ENCODE measurements around the gene XPR1.

XPR1 gene

DNA sequence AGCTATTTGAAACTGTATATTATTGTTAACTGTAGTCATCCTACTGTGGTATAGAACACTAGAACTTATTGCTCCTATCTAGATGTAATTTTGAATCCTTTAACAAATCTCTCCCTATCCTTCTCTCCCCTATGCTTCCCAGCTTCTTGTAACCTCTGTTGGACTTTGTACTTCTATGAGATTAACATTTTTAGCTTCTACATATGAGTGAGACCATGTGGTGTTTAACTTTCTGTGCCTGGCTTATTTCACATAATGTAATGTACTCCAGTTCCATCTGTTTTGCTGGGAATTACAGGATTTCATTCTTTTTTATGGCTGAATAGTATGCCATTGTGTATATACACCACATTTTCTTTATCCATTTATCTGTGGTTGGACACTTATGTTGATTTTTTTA, 216.4 kb downstream of the XPR1 start:
- TF ChIP-seq, protein P1, sequence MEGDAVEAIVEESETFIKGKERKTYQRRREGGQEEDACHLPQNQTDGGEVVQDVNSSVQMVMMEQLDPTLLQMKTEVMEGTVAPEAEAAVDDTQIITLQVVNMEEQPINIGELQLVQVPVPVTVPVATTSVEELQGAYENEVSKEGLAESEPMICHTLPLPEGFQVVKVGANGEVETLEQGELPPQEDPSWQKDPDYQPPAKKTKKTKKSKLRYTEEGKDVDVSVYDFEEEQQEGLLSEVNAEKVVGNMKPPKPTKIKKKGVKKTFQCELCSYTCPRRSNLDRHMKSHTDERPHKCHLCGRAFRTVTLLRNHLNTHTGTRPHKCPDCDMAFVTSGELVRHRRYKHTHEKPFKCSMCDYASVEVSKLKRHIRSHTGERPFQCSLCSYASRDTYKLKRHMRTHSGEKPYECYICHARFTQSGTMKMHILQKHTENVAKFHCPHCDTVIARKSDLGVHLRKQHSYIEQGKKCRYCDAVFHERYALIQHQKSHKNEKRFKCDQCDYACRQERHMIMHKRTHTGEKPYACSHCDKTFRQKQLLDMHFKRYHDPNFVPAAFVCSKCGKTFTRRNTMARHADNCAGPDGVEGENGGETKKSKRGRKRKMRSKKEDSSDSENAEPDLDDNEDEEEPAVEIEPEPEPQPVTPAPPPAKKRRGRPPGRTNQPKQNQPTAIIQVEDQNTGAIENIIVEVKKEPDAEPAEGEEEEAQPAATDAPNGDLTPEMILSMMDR (IDR thresholded peaks at IDR 0.05) = no peak
- Histone ChIP-seq H3K4me3 (ENCODE audit: low read depth, low read length) (no peak overlapping the region), H3K27me3 (ENCODE audit: control insufficient read depth, insufficient read depth, low read length) (no peaks in the 10 kb centered on the region), H3K4me2 (ENCODE audit: low read length) (no peak overlapping the region), H3K79me2 (no peaks in the 10 kb centered on the region), H3K36me3 (ENCODE audit: control insufficient read depth, insufficient read depth, low read length) (no peaks in the 10 kb centered on the region), H3K4me1 (no peaks in the 10 kb centered on the region), H3K27ac (no peak overlapping the region), H3K9ac (no peak overlapping the region), H2AFZ (no peak overlapping the region), H3K9me3 (ENCODE audit: control insufficient read depth, low read length) (no peaks in the 10 kb centered on the region)

DNA sequence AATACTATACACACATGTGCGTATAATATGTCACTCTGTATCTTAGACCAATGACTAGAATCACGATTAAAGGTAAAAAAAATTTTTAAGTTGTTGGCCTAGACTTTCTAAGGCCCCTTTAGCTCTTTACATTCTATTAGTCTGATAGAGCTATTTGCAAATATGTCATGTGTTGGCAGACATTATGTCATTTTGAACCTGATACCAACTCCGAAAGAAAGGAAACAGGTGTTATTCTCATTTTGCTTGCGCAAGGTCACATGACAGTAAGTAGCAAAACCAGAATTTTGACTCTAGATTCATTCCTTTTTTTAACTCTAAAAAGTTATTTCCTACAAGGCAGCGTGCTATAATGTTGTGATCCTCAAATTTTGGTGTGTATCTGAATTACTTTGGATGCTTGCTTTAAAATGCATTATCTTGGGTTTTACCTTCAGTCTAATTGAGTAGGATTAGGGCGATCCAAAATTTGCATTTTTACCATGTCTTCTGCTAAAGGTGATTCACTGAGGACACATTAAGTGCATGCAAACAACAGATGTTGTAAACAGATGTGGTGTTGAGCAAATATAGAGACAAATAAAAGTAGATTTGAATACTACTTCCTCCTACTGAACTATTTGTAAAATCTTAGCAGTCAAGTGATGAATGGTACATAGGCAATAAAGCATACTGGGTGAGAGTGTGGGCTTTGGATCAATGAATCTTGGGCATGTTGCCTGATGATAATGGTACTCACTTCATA, 217.4 kb downstream of the XPR1 start:
- TF ChIP-seq, protein P1 (IDR thresholded peaks at IDR 0.05) = no peak
- H3K27ac ChIP-seq = no peak overlapping the region

DNA sequence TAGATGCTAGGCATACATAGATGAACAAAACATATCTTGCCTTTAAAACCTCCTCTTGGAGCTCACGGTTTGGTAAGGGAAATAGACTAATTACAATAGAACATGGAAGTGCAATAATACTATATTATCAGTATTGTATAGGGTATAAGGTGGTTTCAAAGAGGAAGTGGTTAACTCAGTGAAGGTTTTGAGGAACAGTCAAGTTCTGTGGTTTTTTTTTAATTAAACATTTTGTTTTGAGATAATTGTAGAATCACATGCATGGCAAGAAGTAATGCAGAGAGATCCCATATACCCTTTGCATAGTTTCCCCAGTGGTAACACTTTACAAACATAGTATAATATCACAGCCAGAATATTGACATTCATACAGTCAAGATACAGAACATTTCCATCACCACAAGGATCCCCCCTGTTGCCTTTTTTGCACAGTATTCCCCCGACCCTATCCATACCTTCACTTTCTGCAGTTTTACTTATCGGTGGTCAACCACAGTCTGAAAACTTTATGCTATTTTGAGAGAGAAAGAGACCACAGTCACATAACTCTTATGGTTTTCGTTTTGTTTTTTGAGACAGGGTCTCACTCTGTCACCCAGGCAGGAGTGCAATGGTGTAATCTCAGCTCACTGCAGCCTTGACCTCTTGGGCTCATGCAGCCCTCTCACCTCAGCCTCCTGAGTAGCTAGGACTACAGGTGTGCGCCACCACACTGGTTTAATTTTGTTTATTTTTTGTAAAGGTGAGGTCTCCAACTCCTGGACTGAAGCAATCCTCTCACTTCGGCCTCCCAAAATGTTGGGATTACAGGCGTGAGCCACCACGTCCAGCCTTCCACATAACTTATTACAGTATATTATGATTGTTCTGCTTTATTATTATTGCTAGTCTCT, 220.4 kb downstream of the XPR1 start:
- no peak overlapping the region for H3K4me2 ChIP-seq (ENCODE audit: low read length)
- H3K79me2 ChIP-seq = no peaks in the 10 kb centered on the region

More for the DNA sequence above, 217.4 kb downstream of the XPR1 start:
- Histone ChIP-seq H3K9me3 (ENCODE audit: control insufficient read depth, low read length) (no peaks in the 10 kb centered on the region), H3K9ac (no peak overlapping the region), H3K79me2 (no peaks in the 10 kb centered on the region), H3K27me3 (ENCODE audit: control insufficient read depth, insufficient read depth, low read length) (no peaks in the 10 kb centered on the region), H2AFZ (no peak overlapping the region), H3K4me1 (no peaks in the 10 kb centered on the region), H3K4me2 (ENCODE audit: low read length) (no peak overlapping the region), H3K36me3 (ENCODE audit: control insufficient read depth, insufficient read depth, low read length) (no peaks in the 10 kb centered on the region), H3K4me3 (ENCODE audit: low read depth, low read length) (no peak overlapping the region)

DNA sequence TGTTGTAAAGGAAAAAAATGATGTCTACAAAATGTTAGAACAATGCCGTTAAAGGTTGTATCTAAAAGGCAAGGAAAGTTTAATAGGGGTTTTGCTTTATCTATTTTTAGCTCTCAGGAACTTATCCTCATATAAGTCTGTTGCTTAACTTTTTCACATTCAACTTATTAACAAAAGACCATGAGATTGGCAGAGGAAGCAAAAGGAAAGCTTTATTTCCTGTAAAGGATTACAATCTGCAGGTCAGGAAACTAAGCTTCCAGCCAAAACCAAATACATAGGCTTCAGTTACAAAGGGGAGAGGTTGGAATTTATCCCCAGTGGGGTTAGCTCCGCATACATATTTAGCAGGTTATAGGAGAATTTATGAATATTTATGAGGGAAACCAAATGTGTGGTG, 222.2 kb downstream of the XPR1 start:
- Histone ChIP-seq H3K9me3 (ENCODE audit: control insufficient read depth, low read length) (no peaks in the 10 kb centered on the region), H3K4me3 (ENCODE audit: low read depth, low read length) (no peak overlapping the region), H3K36me3 (ENCODE audit: control insufficient read depth, insufficient read depth, low read length) (no peaks in the 10 kb centered on the region), H3K9ac (no peak overlapping the region), H3K4me2 (ENCODE audit: low read length) (no peak overlapping the region), H3K27me3 (ENCODE audit: control insufficient read depth, insufficient read depth, low read length) (no peaks in the 10 kb centered on the region), H2AFZ (no peak overlapping the region), H3K4me1 (no peaks in the 10 kb centered on the region), H3K27ac (no peak overlapping the region), H3K79me2 (no peaks in the 10 kb centered on the region)
- TF ChIP-seq, protein P1 (IDR thresholded peaks at IDR 0.05) = no peak

More for the DNA sequence above, 220.4 kb downstream of the XPR1 start:
- no peaks in the 10 kb centered on the region for H3K4me1 ChIP-seq
- TF ChIP-seq, protein P1 (IDR thresholded peaks at IDR 0.05) = no peak
- no peak overlapping the region for H3K27ac ChIP-seq
- H2AFZ ChIP-seq = no peak overlapping the region
- H3K4me3 ChIP-seq (ENCODE audit: low read depth, low read length) = no peak overlapping the region
- H3K9me3 ChIP-seq (ENCODE audit: control insufficient read depth, low read length) = no peaks in the 10 kb centered on the region
- H3K36me3 ChIP-seq (ENCODE audit: control insufficient read depth, insufficient read depth, low read length) = no peaks in the 10 kb centered on the region
- no peaks in the 10 kb centered on the region for H3K27me3 ChIP-seq (ENCODE audit: control insufficient read depth, insufficient read depth, low read length)
- no peak overlapping the region for H3K9ac ChIP-seq
